ENCODE results near the gene BCAS3. TPM values are rescaled to one million over a fixed set of nuclear protein-coding genes. Genes with fewer than 3 reads are reported as not detected.

The BCAS3 gene
- total RNA-seq, 1 donor from 2014 or later = 14.5 TPM

DNA sequence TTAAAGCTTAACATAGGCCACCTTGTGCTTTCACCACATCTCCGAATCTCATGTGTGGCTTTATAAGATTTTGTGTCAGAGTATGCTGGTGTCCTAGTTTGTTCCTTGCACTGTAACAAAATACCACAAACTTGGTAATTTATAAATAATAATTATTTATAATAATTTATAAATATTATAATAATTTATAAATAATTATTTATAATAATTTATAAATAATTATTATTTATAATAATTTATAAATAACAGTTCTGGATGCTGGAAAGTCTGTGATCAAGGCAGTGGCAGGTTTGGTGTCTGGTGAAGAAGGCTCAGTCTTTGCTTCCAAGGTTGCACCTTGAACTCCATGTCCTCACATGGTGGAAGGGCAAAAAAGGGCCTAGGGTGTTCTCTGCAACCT is 147.7 kb downstream of the BCAS3 start:
- no peaks in the 10 kb centered on the region for H3K27me3 Mint-ChIP-seq (ENCODE audit: low read depth, unreplicated experiment)
- H3K4me1 ChIP-seq (ENCODE audit: insufficient read depth, low read length) = no peaks in the 10 kb centered on the region
- H3K36me3 Mint-ChIP-seq (ENCODE audit: low read depth, unreplicated experiment) = no peaks in the 10 kb centered on the region
- no peaks in the 10 kb centered on the region for H3K9me3 Mint-ChIP-seq (ENCODE audit: unreplicated experiment)
- no peaks in the 10 kb centered on the region for H3K79me2 ChIP-seq (ENCODE audit: insufficient read depth, low read length)
- no peak overlapping the region for H3K4me2 ChIP-seq (ENCODE audit: low read length)
- no peaks in the 10 kb centered on the region for H3K4me1 Mint-ChIP-seq (ENCODE audit: low read depth, unreplicated experiment)
- no peak overlapping the region for H3K27ac Mint-ChIP-seq (ENCODE audit: unreplicated experiment)
- no peaks in the 10 kb centered on the region for H3K36me3 ChIP-seq (ENCODE audit: insufficient read depth, low read length)
- FAIRE-seq (no peak), DNase-seq (ENCODE audit: low read depth) (no peak)
- H3K27ac ChIP-seq (ENCODE audit: low read depth, low read length) = no peak overlapping the region
- H3K4me3 ChIP-seq (ENCODE audit: insufficient read depth, low read depth, low read length) = no peak overlapping the region
- no peaks in the 10 kb centered on the region for H3K27me3 ChIP-seq (ENCODE audit: insufficient read depth, low read length)
- no peak for TF ChIP-seq EZH2 (IDR thresholded peaks at IDR 0.05; ENCODE audit: insufficient read depth, low read length)
- TF ChIP-seq, protein P1, sequence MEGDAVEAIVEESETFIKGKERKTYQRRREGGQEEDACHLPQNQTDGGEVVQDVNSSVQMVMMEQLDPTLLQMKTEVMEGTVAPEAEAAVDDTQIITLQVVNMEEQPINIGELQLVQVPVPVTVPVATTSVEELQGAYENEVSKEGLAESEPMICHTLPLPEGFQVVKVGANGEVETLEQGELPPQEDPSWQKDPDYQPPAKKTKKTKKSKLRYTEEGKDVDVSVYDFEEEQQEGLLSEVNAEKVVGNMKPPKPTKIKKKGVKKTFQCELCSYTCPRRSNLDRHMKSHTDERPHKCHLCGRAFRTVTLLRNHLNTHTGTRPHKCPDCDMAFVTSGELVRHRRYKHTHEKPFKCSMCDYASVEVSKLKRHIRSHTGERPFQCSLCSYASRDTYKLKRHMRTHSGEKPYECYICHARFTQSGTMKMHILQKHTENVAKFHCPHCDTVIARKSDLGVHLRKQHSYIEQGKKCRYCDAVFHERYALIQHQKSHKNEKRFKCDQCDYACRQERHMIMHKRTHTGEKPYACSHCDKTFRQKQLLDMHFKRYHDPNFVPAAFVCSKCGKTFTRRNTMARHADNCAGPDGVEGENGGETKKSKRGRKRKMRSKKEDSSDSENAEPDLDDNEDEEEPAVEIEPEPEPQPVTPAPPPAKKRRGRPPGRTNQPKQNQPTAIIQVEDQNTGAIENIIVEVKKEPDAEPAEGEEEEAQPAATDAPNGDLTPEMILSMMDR (IDR thresholded peaks at IDR 0.05; ENCODE audit: insufficient read depth, low read depth, low read length) = no peak
- H3K9me3 ChIP-seq (ENCODE audit: insufficient read depth, low read depth, low read length) = no peaks in the 10 kb centered on the region
- no peak overlapping the region for H3K4me3 Mint-ChIP-seq (ENCODE audit: unreplicated experiment)
- no peak overlapping the region for H3K9ac ChIP-seq (ENCODE audit: low read length)
- no peak overlapping the region for H2AFZ ChIP-seq (ENCODE audit: low read depth, low read length)
- H4K20me1 ChIP-seq (ENCODE audit: insufficient read depth, low read length) = no peaks in the 10 kb centered on the region

DNA sequence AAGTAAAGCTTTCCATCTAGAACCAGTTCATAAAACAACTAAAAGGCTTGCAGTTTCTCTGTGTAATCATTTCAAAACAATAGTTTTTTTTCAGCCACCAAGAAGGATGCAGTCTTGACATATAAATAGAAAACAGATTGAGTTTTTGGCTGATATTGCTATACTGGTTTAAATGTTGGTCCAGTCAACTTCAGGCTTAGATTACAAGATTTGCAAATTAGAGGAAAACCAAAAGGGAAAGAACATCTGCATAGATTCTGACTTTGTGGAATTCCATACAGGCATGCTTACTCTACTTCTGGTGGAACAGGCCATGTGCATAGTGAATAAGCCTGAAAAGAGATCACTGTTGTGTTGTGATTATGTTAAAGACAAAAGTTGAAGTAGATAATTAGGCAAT is 150.3 kb downstream of the BCAS3 start:
- H3K27ac ChIP-seq (ENCODE audit: low read depth, low read length) = no peak overlapping the region
- H3K36me3 Mint-ChIP-seq (ENCODE audit: low read depth, unreplicated experiment) = no peaks in the 10 kb centered on the region
- H3K4me1 ChIP-seq (ENCODE audit: insufficient read depth, low read length) = no peaks in the 10 kb centered on the region
- TF ChIP-seq, protein P1 (IDR thresholded peaks at IDR 0.05; ENCODE audit: insufficient read depth, low read depth, low read length) = no peak
- no peak for TF ChIP-seq EZH2 (IDR thresholded peaks at IDR 0.05; ENCODE audit: insufficient read depth, low read length)
- no peaks in the 10 kb centered on the region for H3K27me3 ChIP-seq (ENCODE audit: insufficient read depth, low read length)
- FAIRE-seq (no peak), DNase-seq (ENCODE audit: low read depth) (no peak)
- H3K27ac Mint-ChIP-seq (ENCODE audit: unreplicated experiment) = no peak overlapping the region
- H4K20me1 ChIP-seq (ENCODE audit: insufficient read depth, low read length) = no peaks in the 10 kb centered on the region
- H3K4me1 Mint-ChIP-seq (ENCODE audit: low read depth, unreplicated experiment) = no peaks in the 10 kb centered on the region
- H3K4me3 Mint-ChIP-seq (ENCODE audit: unreplicated experiment) = no peak overlapping the region
- H3K4me3 ChIP-seq (ENCODE audit: insufficient read depth, low read depth, low read length) = no peak overlapping the region
- no peak overlapping the region for H3K9ac ChIP-seq (ENCODE audit: low read length)
- no peaks in the 10 kb centered on the region for H3K9me3 Mint-ChIP-seq (ENCODE audit: unreplicated experiment)
- no peaks in the 10 kb centered on the region for H3K79me2 ChIP-seq (ENCODE audit: insufficient read depth, low read length)
- H3K9me3 ChIP-seq (ENCODE audit: insufficient read depth, low read depth, low read length) = no peaks in the 10 kb centered on the region
- H3K36me3 ChIP-seq (ENCODE audit: insufficient read depth, low read length) = no peaks in the 10 kb centered on the region
- no peaks in the 10 kb centered on the region for H3K27me3 Mint-ChIP-seq (ENCODE audit: low read depth, unreplicated experiment)
- no peak overlapping the region for H3K4me2 ChIP-seq (ENCODE audit: low read length)
- H2AFZ ChIP-seq (ENCODE audit: low read depth, low read length) = no peak overlapping the region

DNA sequence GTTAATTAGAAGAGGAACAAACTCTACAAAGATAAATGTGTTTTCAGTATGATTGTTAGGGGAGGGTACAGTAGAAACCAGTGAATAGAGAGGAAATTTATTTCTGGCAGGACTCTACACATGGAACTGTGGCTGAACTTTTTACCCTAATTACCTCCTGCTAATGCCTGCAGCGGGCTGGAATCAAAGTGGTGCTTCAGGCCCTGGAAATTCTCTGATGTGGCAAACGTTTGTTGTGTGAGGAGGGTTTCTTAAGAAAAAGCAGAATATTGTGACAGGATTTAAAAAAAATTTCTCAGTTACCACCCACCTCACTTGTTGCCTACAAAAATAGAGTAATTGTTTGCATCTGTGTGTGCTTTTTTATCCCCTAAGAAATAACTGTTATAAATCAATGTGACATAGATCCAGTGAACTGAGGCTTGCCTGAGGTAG is 154.5 kb downstream of the BCAS3 start:
- Histone ChIP-seq H4K20me1 (ENCODE audit: insufficient read depth, low read length) (no peaks in the 10 kb centered on the region), H3K4me2 (ENCODE audit: low read length) (no peak overlapping the region), H3K79me2 (ENCODE audit: insufficient read depth, low read length) (no peaks in the 10 kb centered on the region), H3K27ac (ENCODE audit: low read depth, low read length) (no peak overlapping the region), H3K9me3 (ENCODE audit: insufficient read depth, low read depth, low read length) (no peaks in the 10 kb centered on the region), H3K36me3 (ENCODE audit: insufficient read depth, low read length) (no peaks in the 10 kb centered on the region), H2AFZ (ENCODE audit: low read depth, low read length) (no peak overlapping the region), H3K9ac (ENCODE audit: low read length) (no peak overlapping the region), H3K27me3 (ENCODE audit: insufficient read depth, low read length) (no peaks in the 10 kb centered on the region), H3K4me1 (ENCODE audit: insufficient read depth, low read length) (no peaks in the 10 kb centered on the region), H3K4me3 (ENCODE audit: insufficient read depth, low read depth, low read length) (no peak overlapping the region)
- FAIRE-seq (no peak), DNase-seq (ENCODE audit: low read depth) (peak; percentile 39)
- Mint-ChIP-seq H3K36me3 (ENCODE audit: low read depth, unreplicated experiment) (no peaks in the 10 kb centered on the region), H3K4me3 (ENCODE audit: unreplicated experiment) (no peak overlapping the region), H3K27ac (ENCODE audit: unreplicated experiment) (no peak overlapping the region), H3K27me3 (ENCODE audit: low read depth, unreplicated experiment) (no peaks in the 10 kb centered on the region), H3K9me3 (ENCODE audit: unreplicated experiment) (no peaks in the 10 kb centered on the region), H3K4me1 (ENCODE audit: low read depth, unreplicated experiment) (no peaks in the 10 kb centered on the region)
- TF ChIP-seq, protein P1 (IDR thresholded peaks at IDR 0.05; ENCODE audit: insufficient read depth, low read depth, low read length) = no peak
- TF ChIP-seq EZH2 (IDR thresholded peaks at IDR 0.05; ENCODE audit: insufficient read depth, low read length) = no peak
